Mononuclear cell (primary cell): ENCODE results near the gene BMP2K. TPM values are rescaled to one million over a fixed set of nuclear protein-coding genes. Genes with fewer than 3 reads are reported as not detected.
"Not testable (repeated sequence)": the region's sequence is repeated elsewhere in the genome, so short reads cannot be mapped to it uniquely, and the experiment has no call there.

Experiments
- H3K27me3 ChIP-seq: 2 replicates; pipeline ENCODE4 v1.6.0; 2011; ENCODE audit warnings: low read length, control low read depth; ENCODE audit not compliant: insufficient read depth
- H3K4me1 ChIP-seq: 2 replicates; pipeline ENCODE4 v1.5.1; 2011; ENCODE audit warnings: mild to moderate bottlenecking, low read length, control low read depth; ENCODE audit not compliant: insufficient read depth
- H3K4me3 ChIP-seq: 2 replicates; pipeline ENCODE4 v1.5.1; 2011; ENCODE audit warnings: mild to moderate bottlenecking, low read length, moderate library complexity
- H3K9me3 ChIP-seq: 2 replicates; pipeline ENCODE4 v1.5.1; 2011; ENCODE audit warnings: low read depth, mild to moderate bottlenecking, control low read depth, low read length
- total RNA-seq: library from RNA; depleted of rRNA; stranded (reverse); fragments of >200 nt; gene quantifications from one replicate; pipeline ENCODE4 v1.2.3, GENCODE V29; 2012

Gene BMP2K
- total RNA-seq, 1 donor = 24.7 TPM

- peaks cover 6% of the 10 kb centered on the region for H3K4me1 ChIP-seq
- no peaks in the 10 kb centered on the region for H3K9me3 ChIP-seq
- H3K27me3 ChIP-seq = no peaks in the 10 kb centered on the region
- H3K4me3 ChIP-seq = no peak overlapping the region
These were observed 20.4 kb downstream of the BMP2K start for GRCh38 chr4:78796526-78796925.

DNA sequence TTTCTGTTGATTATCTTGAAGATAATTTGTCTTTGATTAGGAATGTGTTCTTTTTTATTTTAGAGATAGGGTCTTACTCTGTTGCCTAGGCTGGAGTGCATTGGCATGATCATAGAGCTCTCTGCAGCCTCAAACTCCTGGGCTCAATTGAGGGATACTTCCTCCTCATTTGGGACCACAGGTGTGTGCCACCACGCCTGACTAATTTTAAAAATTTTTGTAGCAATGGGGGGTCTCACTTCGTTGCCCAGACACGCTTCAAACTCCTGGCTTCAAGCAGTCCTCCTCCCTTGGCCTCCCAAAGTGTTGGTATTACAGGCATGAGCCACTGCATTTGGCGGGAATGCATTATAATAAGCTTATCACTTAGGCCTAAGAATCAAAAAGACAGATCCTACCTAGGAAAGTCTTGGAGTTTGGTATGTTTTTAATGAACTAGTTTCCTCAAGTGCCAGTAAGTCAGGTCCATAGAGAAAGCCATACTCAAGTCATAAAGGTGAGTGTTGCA, 21.7 kb downstream of the BMP2K start:
- Histone ChIP-seq H3K4me1 (peaks cover 6% of the 10 kb centered on the region), H3K27me3 (no peaks in the 10 kb centered on the region), H3K4me3 (no peak overlapping the region), H3K9me3 (no peaks in the 10 kb centered on the region)

DNA sequence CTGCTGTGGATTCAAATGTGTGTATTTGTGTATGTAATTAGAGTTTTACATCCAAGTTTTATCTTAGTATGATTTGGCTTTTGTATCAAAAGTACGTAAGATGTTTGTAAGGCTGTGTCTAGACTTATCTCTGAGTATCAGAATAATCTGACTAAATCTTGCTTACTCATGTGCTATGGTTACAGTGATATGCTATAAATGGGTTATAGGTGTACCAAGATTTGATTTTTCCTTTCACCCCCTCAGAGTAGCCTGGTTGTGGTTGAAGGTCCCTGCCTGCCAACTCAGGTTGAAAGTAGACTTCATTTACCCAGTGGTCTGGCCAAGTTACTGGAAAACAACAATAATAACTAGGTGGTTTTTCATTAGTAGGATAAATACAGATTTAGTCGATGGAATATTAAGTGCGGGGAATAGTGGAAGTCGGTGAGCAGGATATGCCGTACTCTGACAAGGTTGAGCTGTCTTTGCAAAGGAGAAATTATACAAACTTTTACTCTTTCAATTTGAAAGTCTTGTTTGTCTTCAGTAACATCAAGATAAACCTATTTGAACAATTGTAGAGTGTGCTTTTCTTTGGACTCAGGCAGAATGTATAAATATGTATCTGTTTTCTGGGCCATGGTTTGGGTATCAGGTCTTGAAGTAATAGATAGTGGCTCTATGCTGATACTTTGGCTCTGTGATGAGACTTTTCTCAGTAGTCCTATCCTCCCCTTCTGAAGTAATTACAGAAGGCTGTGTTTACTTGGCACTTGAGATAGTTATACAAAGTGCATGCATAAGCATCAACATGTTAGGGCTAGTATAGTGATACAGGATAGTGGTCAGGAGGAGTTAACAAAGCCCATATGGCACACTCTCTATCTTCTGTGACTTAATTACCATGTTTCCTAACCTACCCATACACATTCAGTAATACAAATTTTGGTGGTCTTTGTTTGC, 23.7 kb downstream of the BMP2K start:
- H3K4me1 ChIP-seq = peaks cover 6% of the 10 kb centered on the region
- H3K4me3 ChIP-seq = no peak overlapping the region
- no peaks in the 10 kb centered on the region for H3K27me3 ChIP-seq
- H3K9me3 ChIP-seq = no peaks in the 10 kb centered on the region

- peaks cover 6% of the 10 kb centered on the region for H3K4me1 ChIP-seq
- no peaks in the 10 kb centered on the region for H3K9me3 ChIP-seq
- H3K27me3 ChIP-seq = no peaks in the 10 kb centered on the region
- no peak overlapping the region for H3K4me3 ChIP-seq
These were observed 24.8 kb downstream of the BMP2K start for GRCh38 chr4:78800965-78801364.

GRCh38 chr4:78803983-78804382, 27.8 kb downstream of the BMP2K start:
- Histone ChIP-seq H3K9me3 (peaks cover 4% of the 10 kb centered on the region), H3K27me3 (no peaks in the 10 kb centered on the region), H3K4me1 (no peaks in the 10 kb centered on the region), H3K4me3 (no peak overlapping the region)

GRCh38 chr4:78806943-78807460, 30.9 kb downstream of the BMP2K start:
- H3K4me3 ChIP-seq = no peak overlapping the region
- H3K9me3 ChIP-seq = peaks cover 4% of the 10 kb centered on the region
- no peaks in the 10 kb centered on the region for H3K27me3 ChIP-seq
- peaks cover 4% of the 10 kb centered on the region for H3K4me1 ChIP-seq

GRCh38 chr4:78809295-78809694, 33.1 kb downstream of the BMP2K start:
- H3K27me3 ChIP-seq = no peaks in the 10 kb centered on the region
- peaks cover 4% of the 10 kb centered on the region for H3K4me1 ChIP-seq
- peaks cover 4% of the 10 kb centered on the region for H3K9me3 ChIP-seq
- no peak overlapping the region for H3K4me3 ChIP-seq

DNA sequence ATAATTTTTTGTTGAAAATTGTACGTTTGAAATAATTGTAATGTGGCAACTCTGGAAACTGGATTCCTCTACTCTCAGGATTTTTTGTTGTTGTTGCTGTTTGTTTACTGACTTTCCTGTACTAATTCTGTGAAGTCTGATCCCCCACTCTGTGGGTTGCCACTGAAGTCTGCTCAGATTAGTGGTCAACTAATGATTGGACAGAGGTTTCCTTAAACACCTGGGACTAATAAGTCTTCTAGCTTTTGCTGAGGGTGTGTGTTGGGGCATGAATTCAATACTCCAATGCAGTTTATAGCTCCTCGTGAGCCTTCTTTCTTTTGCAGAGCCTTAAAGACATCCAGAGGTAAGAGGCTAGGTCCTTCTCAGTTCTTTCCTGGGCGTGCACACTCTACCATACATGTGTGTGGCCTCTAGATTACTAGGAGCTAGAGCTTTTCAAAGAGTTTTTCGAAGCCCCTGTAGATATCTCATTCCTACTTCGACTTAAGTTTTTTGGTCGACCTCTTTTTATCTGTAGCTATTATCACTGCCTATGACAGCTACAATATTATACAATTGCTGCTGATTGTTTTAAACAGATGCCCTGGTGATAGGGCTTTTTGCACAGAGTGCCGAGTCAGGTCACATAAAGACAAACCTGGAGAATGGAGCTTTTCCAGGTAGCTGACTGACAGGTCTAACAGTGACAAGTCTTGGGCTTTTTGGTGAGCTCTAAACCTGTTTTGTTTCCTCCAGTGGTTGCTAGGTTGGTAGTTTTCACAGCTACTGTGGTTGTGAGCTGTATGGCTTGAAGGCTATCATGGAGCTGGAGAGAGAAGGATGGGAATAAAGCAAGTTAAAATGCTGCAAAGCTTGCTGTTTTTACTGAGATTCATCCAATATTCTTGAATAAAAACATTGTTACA, 34.0 kb downstream of the BMP2K start:
- H3K4me1 ChIP-seq = peaks cover 4% of the 10 kb centered on the region
- H3K4me3 ChIP-seq = no peak overlapping the region
- peaks cover 4% of the 10 kb centered on the region for H3K9me3 ChIP-seq
- no peaks in the 10 kb centered on the region for H3K27me3 ChIP-seq

DNA sequence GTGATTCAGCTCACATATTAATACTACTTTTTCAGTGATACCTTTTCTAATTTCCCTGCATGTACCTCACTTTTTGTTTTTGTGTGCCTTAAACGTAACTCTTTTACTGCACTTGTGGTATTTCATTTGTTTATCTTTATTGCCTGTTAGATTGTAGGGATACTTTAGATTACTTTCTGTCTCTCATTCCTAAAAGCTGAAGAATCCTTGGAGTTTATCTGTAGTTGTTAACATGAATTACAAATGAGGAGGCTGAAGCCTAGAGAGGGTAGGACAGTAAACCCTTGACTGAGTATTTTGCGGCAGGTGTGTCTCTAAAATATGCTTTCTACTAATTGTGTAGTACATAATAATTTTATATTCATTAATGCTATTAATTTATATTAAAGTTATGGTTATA, 34.9 kb downstream of the BMP2K start:
- H3K4me3 ChIP-seq = no peak overlapping the region
- H3K4me1 ChIP-seq = peaks cover 4% of the 10 kb centered on the region
- peaks cover 4% of the 10 kb centered on the region for H3K9me3 ChIP-seq
- H3K27me3 ChIP-seq = no peaks in the 10 kb centered on the region

DNA sequence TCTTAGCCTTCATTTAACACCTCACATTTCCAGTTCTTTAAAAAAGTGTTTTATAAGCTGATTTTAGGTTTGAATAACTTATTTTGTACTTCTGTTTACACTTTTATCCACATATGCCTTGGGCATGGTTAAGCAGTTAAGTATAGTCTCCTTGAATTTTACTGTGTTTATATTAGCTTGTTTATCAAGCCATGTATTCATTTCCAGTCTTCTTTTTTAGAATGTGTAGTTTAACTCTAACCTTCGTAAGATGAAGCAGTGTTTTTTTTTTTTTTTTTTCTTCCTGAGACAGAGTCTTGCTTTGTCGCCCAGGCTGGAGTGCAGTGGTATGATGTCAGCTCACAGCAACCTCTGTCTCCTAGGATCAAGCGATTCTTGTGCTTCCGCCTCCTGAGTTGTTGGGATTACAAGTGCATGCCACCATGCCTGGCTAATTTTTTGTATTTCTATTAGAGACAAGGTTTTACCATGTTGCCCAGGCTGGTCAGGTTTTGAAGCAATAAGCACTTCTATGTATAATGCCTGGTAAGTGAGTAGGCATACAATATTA, 42.5 kb downstream of the BMP2K start:
- no peak overlapping the region for H3K4me3 ChIP-seq
- no peaks in the 10 kb centered on the region for H3K4me1 ChIP-seq
- H3K27me3 ChIP-seq = no peaks in the 10 kb centered on the region
- no peaks in the 10 kb centered on the region for H3K9me3 ChIP-seq

DNA sequence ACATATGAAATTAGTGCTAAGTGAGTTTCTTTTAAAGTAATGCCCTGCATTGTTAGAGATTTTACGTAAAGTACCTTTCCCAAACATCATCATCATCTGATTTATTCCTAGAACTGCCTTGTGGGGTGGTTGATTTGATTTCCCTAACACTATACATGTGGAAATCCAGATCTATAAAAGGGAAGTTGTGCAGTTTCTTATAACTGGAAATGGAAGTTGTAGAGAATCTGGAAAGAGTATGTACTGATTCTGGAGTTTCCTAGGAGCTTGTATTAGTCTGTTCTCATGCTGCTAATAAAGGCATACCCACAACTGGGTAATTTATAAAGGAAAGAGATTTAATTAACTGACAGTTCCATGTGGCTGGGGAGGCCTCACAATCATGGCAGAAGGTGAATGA, 47.9 kb downstream of the BMP2K start:
- Histone ChIP-seq H3K4me1 (no peaks in the 10 kb centered on the region), H3K27me3 (no peaks in the 10 kb centered on the region), H3K9me3 (no peaks in the 10 kb centered on the region), H3K4me3 (no peak overlapping the region)

- no peaks in the 10 kb centered on the region for H3K27me3 ChIP-seq
- H3K4me3 ChIP-seq = no peak overlapping the region
- no peaks in the 10 kb centered on the region for H3K4me1 ChIP-seq
- H3K9me3 ChIP-seq = no peaks in the 10 kb centered on the region
These were observed 51.0 kb downstream of the BMP2K start for GRCh38 chr4:78827191-78827590.

DNA sequence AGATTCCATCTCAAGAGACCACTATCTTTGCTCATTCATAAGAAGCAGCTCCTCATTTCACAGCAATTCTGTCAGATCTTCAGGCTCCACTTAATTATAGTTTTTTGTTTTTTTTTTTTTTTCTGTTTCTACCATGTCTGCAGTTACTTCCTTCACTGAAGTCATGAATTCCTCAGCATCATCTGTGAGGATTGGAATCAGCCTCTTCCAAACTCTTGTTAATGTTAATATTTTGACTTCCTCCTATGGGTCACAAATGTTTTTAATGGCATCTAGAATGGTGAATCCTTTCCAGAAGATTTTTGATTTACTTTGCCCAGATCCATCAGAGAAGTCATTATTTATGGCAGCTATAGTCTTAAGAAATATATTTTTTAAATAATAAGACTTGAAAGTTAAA, 53.1 kb downstream of the BMP2K start:
- Histone ChIP-seq H3K4me1 (no peaks in the 10 kb centered on the region), H3K27me3 (no peaks in the 10 kb centered on the region), H3K9me3 (no peaks in the 10 kb centered on the region), H3K4me3 (no peak overlapping the region)

- not testable (repeated sequence) for H3K4me1 ChIP-seq, H3K27me3 ChIP-seq, H3K4me3 ChIP-seq, H3K9me3 ChIP-seq
These were observed 63.5 kb downstream of the BMP2K start for GRCh38 chr4:78839676-78840075.

DNA sequence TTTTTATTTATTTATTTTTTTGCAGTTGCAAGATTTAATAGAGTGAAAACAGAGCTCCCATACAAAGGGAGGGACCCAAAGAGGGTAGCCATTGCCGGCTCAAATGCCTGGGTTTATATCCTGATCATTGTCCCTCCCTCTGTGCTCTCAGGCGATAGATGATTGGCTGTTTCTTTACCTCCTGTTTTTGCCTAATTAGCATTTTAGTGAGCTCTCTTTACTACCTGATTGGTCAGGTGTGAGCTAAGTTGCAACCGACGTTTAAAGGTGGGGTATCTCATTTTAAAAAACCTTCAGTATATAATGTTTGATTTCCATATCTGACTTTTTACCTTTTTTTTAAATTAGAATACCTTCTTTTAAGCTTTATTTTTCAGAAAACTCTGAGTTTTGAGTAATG, 64.1 kb downstream of the BMP2K start:
- H3K27me3 ChIP-seq, H3K4me1 ChIP-seq, H3K9me3 ChIP-seq, H3K4me3 ChIP-seq: not testable (repeated sequence)
